GM06990 (cell line): ENCODE measurements around the gene MLX.

Experiments
- DNase-seq: peaks from one replicate; pipeline ENCODE4 v3.0.0-alpha.2; 2011; ENCODE audit not compliant: insufficient read length; ENCODE audit errors: extremely low read depth
- H3K27me3 ChIP-seq: replicated peaks from 2 replicates; pipeline ENCODE4 v1.6.0; 2011; ENCODE audit warnings: low read length; ENCODE audit not compliant: control insufficient read depth, insufficient read depth
- H3K36me3 ChIP-seq: 2 replicates; pipeline ENCODE4 v1.5.1; 2011; ENCODE audit warnings: low read length; ENCODE audit not compliant: control insufficient read depth, insufficient read depth
- H3K4me3 ChIP-seq: replicated peaks from 2 replicates; pipeline ENCODE4 v1.5.1; 2011; ENCODE audit warnings: low read depth, mild to moderate bottlenecking, control low read depth, low read length
- TF ChIP-seq, protein P1 (sequence below): IDR thresholded peaks from 2 replicates; pipeline ENCODE4 v1.5.1; 2011; ENCODE audit warnings: low read length, control low read depth, mild to moderate bottlenecking, inconsistent platforms; ENCODE audit not compliant: insufficient read depth, poor library complexity, severe bottlenecking

MLX gene, protein sequence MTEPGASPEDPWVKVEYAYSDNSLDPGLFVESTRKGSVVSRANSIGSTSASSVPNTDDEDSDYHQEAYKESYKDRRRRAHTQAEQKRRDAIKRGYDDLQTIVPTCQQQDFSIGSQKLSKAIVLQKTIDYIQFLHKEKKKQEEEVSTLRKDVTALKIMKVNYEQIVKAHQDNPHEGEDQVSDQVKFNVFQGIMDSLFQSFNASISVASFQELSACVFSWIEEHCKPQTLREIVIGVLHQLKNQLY

DNA sequence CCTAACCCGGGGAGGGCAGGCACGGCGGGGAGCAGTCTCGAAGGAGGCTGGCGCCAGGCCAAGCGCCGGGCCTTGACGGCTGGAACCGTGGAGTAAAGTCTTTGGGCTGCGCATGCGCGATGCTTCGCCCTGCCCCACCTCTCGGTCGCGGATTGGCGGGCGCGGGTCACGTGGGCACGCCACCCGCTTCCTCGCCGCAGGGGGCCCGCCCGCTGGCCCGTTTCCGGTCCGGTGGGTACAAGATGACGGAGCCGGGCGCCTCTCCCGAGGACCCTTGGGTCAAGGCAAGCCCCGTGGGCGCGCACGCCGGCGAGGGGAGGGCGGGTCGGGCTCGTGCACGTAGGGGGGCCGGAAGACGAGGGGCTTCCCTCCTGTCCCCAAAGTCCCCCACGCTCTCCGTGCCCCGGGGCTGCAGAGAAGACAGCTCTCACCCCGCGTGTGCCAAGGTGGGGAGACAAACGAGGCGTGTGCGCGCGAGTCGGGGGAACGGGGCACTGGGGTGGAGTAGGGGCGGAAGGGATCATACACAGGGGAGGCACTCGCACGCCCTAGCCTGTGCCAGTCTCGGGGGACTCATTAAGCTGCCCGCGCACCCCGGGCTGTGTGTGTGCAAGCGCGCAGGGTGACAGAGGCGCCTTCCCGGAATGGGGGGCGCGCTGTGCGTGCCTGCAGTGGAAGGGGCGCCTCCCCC is at the start of gene MLX:
TSS of gene MLX (plus strand) at position 218 of the 691 bp plus-strand sequence. CDS start at position 243, 25 bp downstream.
- TF ChIP-seq, protein P1, sequence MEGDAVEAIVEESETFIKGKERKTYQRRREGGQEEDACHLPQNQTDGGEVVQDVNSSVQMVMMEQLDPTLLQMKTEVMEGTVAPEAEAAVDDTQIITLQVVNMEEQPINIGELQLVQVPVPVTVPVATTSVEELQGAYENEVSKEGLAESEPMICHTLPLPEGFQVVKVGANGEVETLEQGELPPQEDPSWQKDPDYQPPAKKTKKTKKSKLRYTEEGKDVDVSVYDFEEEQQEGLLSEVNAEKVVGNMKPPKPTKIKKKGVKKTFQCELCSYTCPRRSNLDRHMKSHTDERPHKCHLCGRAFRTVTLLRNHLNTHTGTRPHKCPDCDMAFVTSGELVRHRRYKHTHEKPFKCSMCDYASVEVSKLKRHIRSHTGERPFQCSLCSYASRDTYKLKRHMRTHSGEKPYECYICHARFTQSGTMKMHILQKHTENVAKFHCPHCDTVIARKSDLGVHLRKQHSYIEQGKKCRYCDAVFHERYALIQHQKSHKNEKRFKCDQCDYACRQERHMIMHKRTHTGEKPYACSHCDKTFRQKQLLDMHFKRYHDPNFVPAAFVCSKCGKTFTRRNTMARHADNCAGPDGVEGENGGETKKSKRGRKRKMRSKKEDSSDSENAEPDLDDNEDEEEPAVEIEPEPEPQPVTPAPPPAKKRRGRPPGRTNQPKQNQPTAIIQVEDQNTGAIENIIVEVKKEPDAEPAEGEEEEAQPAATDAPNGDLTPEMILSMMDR = no peak
- DNase-seq = peak; percentile 95
- peak within 1 kb of the TSS; percentile 91 for H3K4me3 ChIP-seq
- H3K36me3 ChIP-seq = peaks cover 52% of the 10 kb centered on the region
- H3K27me3 ChIP-seq = no peaks in the 10 kb centered on the region

DNA sequence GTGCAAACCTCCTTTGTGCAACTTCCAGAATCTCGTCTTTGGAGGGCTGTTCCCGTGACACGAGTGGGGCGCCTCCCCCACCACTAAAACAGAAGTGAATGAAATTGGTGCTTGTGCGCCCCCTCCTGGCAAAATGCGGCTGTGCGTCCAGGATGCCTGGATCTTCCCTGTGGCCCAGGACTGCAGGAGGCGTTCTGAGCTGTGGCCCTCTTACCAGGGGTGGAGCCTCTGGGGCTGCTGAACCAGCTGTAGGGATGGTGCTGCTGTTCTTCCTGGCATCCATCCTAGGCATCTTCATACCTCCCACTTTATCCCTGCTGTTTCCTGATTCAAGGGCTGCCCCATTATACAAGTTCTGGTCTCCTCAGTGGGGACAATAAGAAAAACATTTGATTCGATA is 49.4 kb upstream of the MLX start:
- Histone ChIP-seq H3K27me3 (no peaks in the 10 kb centered on the region), H3K36me3 (peaks cover 44% of the 10 kb centered on the region), H3K4me3 (no peak overlapping the region)
- TF ChIP-seq, protein P1 = peak; percentile 92
- DNase-seq = peak; percentile 57

DNA sequence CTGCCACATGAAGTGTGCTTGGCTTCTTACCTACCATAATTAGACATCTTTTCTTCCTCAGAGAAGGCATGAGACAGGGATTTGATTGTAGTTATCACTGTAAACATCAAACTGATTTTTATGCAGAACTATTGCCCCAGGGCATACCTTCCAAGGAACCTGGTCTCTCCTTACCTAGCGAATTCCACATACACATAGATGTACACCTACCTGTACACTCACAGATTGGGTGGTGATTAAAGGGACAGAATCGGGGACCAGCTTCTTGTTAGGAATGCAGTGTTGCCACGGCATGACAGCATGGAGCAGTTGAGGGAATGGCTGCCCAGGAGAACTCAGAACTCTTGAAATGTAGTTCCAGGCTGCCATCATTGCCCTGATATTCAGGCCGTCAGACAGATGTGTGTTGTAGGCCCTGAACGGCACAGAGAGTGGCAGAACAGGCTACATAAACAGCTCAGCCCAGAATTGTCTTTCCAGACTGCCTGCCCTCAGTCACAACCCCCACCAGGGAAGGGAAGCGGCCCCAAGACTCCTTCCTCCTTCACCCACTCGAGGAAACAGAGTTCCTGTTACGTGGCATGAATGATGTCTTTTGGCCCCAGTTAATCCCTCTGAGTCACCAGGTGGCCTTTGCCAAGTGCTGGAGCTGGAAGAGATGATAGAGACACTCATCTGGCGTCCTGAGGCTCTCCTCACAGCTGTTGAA is 48.7 kb upstream of the MLX start:
- no peaks in the 10 kb centered on the region for H3K27me3 ChIP-seq
- TF ChIP-seq, protein P1 = no peak
- H3K36me3 ChIP-seq = peaks cover 47% of the 10 kb centered on the region
- no peak for DNase-seq
- H3K4me3 ChIP-seq = no peak overlapping the region

DNA sequence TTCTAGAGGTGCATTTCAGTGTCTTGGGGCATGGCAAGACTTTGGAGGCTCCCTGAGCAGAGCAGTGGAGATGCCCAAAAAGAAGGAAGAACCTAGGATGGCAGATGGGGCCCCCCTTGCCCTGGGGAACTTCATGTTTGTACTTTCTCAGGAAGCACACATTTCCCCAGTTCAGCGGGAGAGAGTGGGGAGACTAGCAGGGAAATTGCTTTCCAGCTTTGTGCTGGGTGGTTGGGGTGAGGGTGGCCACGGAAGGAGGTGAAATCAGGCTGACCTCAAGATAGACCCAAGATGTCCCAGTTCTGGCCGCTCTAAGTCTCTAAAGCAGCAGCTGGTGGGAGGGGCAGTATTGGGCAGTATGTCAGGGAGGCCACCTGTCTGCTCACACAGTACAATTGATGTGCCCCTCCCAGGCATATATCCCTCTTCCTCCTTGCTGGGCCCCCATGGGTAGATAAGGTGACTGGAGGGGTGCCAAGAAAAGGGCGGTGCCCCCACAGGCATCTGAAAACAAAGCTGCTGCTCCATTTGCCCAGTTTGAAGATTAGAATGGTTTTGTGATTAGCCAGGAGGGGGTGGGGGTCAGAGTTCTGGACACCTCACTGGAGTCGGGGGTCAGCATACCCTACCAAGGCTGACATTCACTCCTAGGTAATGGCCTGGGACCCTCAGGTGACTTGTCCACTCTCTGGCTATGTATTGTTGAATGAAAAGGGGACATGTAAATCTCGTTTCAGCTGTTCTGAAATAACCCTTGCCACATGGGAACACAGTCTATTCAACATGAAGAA is 48.0 kb upstream of the MLX start:
- Histone ChIP-seq H3K36me3 (peaks cover 43% of the 10 kb centered on the region), H3K27me3 (no peaks in the 10 kb centered on the region), H3K4me3 (no peak overlapping the region)
- DNase-seq = no peak
- TF ChIP-seq, protein P1 = no peak
